ENCODE results near the gene AGAP1.
"Not testable (repeated sequence)": the region's sequence is repeated elsewhere in the genome, so short reads cannot be mapped to it uniquely, and the experiment has no call there.

Gene AGAP1

DNA sequence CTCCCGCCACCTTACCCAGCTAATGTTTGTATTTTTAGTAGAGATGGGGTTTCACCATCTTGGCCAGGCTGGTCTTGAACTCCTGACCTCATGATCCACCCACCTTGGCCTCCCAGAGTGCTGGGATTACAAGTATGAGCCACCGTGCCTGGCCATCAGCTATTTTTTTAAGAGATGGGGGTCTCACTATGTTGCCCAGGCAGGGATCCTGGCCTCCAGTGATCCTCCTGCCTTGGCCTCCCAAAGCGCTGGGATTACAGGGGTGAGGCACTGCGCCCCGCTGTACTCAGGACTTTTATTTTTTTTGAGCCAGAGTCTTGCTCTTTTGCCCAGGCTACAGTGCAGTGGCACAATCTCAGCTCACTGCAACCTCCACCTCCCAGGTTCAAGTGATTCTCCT, 569.0 kb downstream of the AGAP1 start:
- DNase-seq (ENCODE audit: low read depth, low spot score) = not testable (repeated sequence)

DNA sequence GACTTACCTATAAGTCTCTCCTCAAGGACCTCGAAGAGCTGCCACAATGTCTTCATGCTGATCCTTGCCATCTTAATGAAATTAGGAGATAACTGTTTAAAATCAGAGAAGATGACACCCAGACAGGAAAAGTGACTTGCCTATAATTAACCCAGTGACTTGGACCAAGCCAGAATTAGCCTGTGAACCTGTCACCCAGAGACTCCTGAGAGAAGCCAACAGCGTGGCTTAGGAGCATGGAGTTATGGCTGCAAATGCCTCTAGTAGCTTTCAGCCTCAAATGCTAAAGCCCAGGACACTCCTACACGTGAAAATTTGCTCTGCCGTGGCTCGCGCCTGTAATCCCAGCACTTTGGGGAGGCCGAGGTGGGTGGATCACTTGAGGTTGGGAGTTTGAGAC, 570.2 kb downstream of the AGAP1 start:
- DNase-seq (ENCODE audit: low read depth, low spot score) = no peak

DNA sequence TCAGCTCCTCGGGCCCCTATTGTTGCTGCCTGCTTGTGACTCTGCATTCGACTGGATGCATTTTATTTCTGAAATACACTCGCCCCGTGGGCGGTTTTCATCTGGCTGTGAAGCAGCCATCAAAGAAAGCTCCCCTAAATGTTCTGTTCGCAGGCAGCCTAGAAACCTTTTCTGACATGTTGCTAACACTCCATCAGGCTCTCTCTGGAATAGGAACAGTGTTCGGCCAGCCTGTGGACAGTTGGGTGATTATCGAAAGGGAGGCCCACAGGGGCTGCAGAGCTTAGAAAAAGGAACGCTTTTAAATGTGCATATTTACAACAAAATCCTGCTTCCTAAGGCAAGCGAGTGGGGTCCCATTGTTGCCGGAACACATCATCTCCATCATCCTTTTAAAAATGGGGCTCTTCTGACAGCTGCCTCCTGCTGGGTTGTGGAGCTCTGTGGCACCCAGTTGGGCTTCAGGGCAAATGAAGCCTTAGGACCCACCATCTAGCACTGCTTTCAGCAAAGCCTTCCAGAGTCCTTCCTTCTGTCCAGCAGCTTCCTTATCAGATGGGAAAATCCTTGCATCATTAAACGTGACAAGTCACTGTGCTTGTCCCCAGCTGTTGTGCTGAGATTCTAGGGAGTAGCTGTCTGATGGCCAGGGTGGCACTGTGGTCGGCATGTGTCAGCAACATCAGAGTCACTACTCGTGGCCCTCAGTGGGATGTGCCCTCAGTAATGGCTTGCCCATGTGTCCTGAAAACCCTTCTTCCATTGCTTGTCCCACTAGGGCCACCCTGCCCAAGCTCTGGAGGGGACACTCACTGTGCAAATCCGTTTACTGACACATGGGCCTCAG, 571.7 kb downstream of the AGAP1 start:
- DNase-seq (ENCODE audit: low read depth, low spot score) = no peak

- DNase-seq (ENCODE audit: low read depth, low spot score) = no peak
Measured at GRCh38 chr2:236070236-236070635, 576.4 kb downstream of the AGAP1 start.

- DNase-seq (ENCODE audit: low read depth, low spot score) = no peak
Measured at GRCh38 chr2:236073246-236073645, 579.4 kb downstream of the AGAP1 start.

DNA sequence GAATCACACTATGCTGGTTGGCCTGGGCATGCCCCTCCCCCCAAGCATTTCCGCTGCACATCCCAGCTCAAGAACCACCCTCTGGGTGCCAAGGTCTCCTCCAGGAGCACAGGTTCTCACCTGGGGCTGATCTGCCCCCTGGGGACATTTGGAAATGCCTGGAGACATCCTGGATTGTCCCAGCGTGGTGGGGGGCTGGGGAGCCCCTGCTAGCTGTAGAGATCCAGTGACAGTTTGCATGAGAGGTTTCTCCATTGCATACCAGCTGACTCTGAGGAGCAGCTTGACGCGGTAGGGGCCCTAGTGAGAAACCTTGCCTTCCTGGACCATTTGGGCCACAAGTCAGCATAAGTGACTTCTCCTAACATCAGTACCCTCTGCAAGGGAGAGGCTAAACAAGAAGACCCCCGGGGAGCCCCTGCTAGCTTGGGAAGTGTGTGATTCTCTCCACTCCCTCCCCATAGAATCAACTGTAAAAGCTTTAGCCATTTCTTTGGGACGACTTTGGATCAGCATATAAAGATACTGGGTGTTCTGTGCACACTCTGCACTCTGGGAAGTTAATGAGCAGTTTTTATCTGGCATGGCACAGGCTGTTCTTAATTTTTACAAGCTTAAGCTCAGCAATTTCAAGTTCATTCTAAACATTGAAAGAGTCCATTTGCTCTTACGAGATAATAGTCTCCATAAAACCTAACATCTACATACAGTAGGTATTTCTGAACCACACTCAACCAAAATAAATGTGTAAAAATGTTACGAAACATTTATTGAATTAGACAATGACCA, 580.2 kb downstream of the AGAP1 start:
- DNase-seq (ENCODE audit: low read depth, low spot score) = no peak

DNA sequence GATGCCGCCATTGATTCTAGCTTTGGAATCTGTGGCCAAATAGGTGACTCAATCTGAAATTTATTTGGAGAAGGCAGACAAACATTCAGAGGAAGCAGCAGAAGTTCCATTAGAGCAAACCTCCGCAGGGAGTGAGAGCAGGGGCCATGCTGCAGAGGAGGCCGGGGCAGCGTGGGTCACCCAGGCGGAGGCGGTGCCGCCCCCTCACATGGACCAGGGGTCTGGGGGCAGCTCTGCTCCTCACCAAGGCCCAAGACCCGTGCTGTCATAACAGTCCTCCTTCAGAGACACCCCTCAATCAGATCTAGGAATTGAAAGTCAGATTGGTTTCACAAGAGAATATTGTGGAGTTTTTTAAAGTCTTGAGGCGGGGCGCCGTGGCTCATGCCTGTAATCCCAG, 582.0 kb downstream of the AGAP1 start:
- no peak for DNase-seq (ENCODE audit: low read depth, low spot score)

DNA sequence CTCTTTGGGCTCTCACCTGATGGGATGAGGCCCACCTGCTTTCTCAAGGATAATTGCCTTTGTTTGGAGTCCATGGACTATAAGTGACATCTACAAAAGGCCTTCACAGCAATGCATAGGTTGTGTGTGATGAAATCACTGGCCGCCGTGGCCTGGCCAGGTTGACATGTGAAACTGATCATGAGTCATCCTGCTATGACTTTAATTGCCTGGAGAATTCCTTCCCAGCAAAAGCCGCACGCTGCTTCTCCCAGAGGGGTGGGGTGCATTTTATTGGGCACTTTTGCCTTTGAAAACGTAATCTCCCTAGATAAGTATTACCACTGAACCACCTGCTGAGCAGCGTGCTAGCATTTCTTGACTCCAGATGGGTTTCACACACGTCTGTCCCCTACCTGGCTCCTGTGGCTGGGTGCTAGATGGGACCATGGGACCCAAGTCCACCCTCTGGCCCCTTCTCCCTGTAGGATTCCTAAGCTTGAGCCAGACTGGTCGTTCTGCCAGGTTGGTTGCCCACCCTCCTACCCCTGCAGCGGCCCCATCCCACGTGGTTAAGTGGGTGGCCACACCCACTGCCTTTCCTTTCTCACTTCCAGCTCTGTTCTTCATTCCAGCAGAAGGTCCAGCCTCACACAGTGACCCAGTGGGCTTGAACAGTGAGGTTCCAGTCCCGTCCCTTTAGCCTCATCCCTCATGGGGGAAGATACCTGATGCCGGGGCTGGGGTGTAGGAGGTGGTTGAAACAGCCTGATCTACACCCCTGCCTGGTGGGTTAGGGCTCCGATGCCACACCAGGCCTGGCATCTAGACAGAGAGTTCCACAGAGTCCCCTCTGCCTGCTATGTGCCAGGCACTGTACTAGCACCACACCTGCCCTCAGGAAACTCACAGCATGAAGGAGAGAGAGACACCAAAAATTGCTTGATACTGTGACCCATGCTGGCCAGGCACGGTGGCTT, 584.7 kb downstream of the AGAP1 start:
- no peak for DNase-seq (ENCODE audit: low read depth, low spot score)

DNA sequence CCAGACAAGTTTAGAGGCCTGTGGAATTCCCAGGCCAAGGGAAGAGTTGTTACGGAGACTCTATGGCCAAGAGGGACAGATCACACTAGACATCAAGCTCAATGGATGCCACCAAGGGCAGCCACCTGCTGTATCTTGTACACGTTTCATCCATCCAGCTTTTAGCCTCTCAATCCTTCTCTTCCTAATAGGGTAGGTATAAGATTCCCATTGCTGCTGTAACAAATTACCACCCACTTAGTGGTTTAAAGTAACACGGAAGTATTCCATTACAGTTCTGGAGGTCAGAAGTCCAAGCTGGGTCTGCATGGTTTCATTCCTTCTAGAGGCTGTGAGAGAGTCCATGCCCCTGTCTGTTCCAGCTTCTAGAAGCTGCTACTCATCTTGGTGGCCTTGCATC, 586.6 kb downstream of the AGAP1 start:
- DNase-seq (ENCODE audit: low read depth, low spot score) = no peak

DNA sequence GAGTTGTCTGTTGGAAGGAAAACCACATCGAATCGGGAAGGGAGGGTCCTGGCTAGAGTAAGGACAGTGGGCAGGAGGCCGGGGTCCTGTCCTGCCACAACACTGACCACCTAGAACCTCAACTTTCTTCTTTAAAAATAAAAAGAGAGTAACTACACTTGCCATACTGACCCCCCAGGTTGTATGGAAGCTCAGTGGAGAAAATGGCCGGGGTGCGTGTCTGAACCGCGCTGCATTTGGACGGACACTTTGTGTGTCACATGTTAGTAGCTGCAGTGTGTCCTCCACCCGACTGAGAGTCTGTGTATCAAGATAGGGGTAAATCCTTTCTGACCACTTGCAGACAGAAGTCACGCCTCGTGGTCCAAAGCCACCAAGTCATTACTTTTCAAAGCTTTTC, 587.3 kb downstream of the AGAP1 start:
- no peak for DNase-seq (ENCODE audit: low read depth, low spot score)

DNA sequence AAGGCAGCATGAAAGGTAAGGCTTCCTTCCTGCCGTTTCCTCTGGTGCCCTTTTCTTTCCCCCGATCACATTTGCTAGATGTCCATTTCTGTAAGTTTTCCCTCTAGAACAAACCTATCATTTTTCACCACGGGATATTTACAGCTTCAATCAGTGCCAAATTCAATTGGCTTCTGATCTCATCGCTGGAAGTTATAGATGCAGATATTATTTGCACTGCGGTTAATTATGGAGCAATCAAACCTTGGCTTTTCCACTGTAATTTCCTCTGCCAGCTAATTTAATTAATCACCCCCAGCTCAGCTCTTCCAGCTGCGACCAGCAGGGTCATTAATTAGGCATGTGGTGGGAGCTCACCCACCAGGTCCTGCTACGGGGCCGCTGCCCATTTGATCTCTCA, 588.2 kb downstream of the AGAP1 start:
- no peak for DNase-seq (ENCODE audit: low read depth, low spot score)

DNA sequence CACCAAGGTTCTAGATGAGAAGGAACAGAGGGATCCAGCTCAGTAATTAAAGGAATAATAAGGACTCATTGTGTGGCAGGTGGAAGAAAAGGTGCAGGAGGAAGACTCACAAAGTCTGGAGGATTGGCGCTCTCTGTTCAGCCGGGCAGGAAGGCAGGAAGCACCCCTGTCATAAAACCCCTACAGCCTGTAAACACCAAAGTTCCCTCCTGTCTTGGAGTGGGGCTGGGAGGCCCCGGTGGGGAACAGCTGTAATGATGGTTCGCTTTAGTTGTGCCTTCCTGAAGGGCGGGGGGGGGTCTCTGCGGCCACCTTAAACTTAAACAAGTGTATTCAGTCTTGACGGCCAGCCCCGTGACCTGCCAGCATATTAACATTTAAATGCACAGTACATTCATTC, 590.1 kb downstream of the AGAP1 start:
- no peak for DNase-seq (ENCODE audit: low read depth, low spot score)

DNA sequence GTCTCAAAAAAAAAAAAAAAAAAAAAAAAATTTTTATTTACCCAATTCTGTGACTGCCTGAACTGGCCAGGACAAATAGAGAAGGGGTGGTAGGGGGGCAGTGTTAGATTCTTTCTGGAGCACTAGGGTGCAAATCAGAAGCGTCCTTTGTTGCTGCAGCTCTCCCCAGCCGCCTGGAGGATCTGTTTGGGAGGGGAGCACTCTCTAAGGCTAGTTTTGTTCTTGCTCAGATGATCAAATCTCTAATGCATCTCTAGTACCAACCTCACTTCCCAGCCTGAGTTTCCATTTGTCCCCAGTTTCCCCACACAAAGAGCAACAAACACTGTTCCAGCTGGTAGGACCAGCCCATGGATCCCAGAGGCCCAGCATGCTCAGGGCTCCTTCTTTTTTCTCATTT, 591.4 kb downstream of the AGAP1 start:
- DNase-seq (ENCODE audit: low read depth, low spot score) = no peak

DNA sequence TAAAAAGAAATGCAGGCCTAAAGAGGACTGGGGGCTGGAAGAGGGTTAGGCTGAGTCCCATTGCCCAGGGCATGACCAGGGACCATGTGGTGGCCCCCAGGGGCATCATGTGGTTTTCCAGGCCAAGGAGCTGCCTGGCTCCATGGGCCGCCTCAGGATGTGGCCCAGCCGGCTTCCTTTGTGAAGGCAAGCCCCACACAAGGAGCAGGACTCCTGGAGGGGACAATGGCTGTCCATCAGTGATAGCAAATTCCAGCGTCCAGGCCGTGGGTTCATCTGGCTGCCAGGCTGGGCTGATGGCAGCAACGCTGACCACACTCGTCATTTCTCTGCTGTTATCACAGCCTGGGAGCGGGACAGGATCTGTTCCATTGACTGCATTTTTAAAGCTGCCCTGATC, 591.8 kb downstream of the AGAP1 start:
- DNase-seq (ENCODE audit: low read depth, low spot score) = no peak

GRCh38 chr2:236086403-236086970, 592.6 kb downstream of the AGAP1 start:
- no peak for DNase-seq (ENCODE audit: low read depth, low spot score)

- no peak for DNase-seq (ENCODE audit: low read depth, low spot score)
Measured at GRCh38 chr2:236086971-236087465, 593.2 kb downstream of the AGAP1 start.

DNA sequence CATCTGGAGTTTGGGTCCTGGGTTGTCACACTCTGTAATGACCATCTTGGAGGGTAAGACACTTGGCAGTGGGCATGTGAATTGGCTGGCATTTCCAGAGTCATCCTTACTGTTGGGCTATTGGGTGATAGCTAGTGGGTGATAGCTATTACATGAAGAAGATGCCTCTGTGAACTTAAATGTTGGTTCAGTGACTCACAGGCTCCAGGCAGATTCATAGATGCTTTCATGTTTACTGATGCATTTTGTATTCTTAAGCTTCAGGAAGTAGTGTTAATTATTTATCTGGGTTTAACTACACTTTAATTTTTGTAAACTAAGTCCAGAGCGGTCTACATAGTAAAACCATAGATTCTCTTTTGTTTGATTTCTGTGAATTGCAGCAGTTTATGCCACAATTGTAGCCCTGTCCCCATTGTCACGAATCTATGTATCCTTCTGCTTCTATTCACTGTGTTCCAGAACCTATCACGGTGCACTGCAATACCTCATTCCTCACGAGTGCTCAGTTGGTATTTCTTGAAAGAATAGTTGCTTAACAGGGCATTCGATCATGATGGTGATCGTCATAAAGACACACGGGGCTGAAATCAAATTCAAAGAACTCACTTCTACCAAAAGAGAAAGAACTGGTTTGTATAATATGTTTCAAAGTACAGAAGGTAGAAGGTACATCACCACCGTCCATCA, 594.7 kb downstream of the AGAP1 start:
- no peak for DNase-seq (ENCODE audit: low read depth, low spot score)

DNA sequence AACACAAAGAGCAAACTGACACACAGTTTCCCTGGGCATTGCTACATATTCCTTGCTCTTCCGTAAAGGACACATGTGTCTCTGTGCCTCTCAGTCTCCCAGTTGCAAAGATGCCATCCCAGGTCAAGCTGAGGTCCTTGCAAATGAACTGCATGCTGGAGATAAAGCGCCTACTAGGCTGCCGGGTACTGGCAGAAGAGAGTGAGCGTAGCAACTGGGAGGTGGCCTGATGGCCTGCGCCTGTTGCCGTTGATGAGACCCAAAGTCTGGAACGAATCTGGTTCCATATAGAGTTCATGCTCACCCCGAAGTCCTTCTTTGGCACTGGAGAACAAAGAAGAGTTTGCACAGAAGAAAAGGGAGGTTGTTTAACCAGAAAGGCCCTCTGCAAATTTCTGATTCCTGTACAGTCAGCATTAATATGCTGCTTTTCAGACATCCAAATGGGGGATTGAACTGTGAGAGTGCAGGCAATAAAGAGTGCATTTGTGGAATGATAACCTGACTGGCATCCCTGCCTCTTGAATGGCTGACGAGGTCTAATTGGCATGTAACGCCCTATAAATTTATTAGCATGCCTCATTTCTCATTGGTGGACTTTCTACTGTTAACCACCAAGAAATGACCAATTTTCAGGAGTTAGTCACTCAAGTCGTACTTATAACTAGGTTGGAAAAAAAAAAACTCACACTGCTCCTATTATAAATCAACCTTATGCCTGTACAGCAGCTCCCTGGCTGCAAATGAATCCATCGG, 595.6 kb downstream of the AGAP1 start:
- no peak for DNase-seq (ENCODE audit: low read depth, low spot score)

DNA sequence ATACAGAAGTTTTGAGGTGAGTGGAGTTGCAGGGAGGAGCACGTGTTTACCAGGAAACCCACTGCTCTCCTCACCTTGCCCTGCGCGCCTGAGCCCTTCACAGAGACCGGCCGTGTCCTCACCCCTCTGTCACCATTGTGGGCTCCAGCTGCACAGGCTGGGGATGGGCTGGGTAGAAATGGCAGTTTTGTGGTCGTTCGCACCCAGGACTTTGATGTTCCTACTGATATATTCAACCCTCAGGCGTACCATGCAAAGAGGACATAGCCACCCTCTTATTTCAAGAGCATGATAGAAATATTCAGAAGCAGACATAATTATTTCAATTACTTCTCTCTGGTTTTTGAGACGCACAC, 596.2 kb downstream of the AGAP1 start:
- DNase-seq (ENCODE audit: low read depth, low spot score) = no peak

- not testable (repeated sequence) for DNase-seq (ENCODE audit: low read depth, low spot score)
Measured at GRCh38 chr2:236090826-236091225, 597.0 kb downstream of the AGAP1 start.
